KMS-11 (cell line): ENCODE results near the gene ME2.

ENCODE experiments used
- H2AFZ ChIP-seq: fragments of 200-600 bp; sonication (generic); 2 replicates; pipeline ENCODE4 v1.6.1; 2016; ENCODE audit warnings: antibody characterized with exemption, mixed run types, low read depth
- H3K27ac ChIP-seq: fragments of 200-600 bp; sonication (generic); 2 replicates; pipeline ENCODE4 v1.6.1; 2016; ENCODE audit warnings: mild to moderate bottlenecking, mixed run types
- H3K27me3 ChIP-seq: fragments of 200-600 bp; sonication (generic); 2 replicates; pipeline ENCODE4 v1.6.1; 2017; ENCODE audit warnings: mild to moderate bottlenecking, low read depth, mixed run types, moderate library complexity; ENCODE audit not compliant: insufficient read depth
- H3K36me3 ChIP-seq: fragments of 200-600 bp; sonication (generic); 2 replicates; pipeline ENCODE4 v1.6.1; 2017; ENCODE audit warnings: mild to moderate bottlenecking, mixed run types; ENCODE audit not compliant: insufficient read depth
- H3K4me1 ChIP-seq: fragments of 200-600 bp; sonication (generic); 2 replicates; pipeline ENCODE4 v1.6.1; 2016; ENCODE audit warnings: mild to moderate bottlenecking, low read depth, mixed run types; ENCODE audit not compliant: poor library complexity, severe bottlenecking
- H3K4me2 ChIP-seq: fragments of 200-600 bp; sonication (generic); 2 replicates; pipeline ENCODE4 v1.7.0; 2016; ENCODE audit warnings: mild to moderate bottlenecking, mixed run types
- H3K4me3 ChIP-seq: fragments of 200-600 bp; sonication (generic); IDR thresholded peaks from 2 replicates; pipeline ENCODE4 v1.6.1; 2017; ENCODE audit warnings: low read depth, low read length, mixed read lengths; ENCODE audit not compliant: insufficient read depth
- H3K79me2 ChIP-seq: fragments of 200-600 bp; sonication (generic); 2 replicates; pipeline ENCODE4 v1.6.1; 2016; ENCODE audit warnings: low read depth, mixed run types; ENCODE audit not compliant: insufficient read depth
- H3K9ac ChIP-seq: fragments of 200-600 bp; sonication (generic); 2 replicates; pipeline ENCODE4 v1.6.1; 2016; ENCODE audit warnings: mild to moderate bottlenecking, mixed run types
- H4K20me1 ChIP-seq: fragments of 200-600 bp; sonication (generic); 2 replicates; pipeline ENCODE4 v1.6.1; 2016; ENCODE audit warnings: mild to moderate bottlenecking, mixed run types; ENCODE audit not compliant: insufficient read depth
- CTCF ChIP-seq: fragments of 200-600 bp; sonication (generic); conservative IDR thresholded peaks from 2 replicates; pipeline ENCODE4 v1.6.1; 2017; ENCODE audit warnings: low read depth, mild to moderate bottlenecking, antibody characterized with exemption, low read length, moderate library complexity, mixed read lengths

The ME2 gene

GRCh38 chr18:50986360-50987087 lies 107.6 kb downstream of the ME2 start:
- Histone ChIP-seq H3K9ac (no peak overlapping the region), H3K79me2 (no peaks in the 10 kb centered on the region), H3K27ac (no peak overlapping the region), H3K27me3 (no peaks in the 10 kb centered on the region), H3K36me3 (no peaks in the 10 kb centered on the region), H2AFZ (no peak overlapping the region), H3K4me1 (no peaks in the 10 kb centered on the region), H3K4me2 (no peak overlapping the region), H3K4me3 (no peak overlapping the region), H4K20me1 (no peaks in the 10 kb centered on the region)
- no peak for TF ChIP-seq CTCF

GRCh38 chr18:50987261-50987660 lies 108.3 kb downstream of the ME2 start:
- Histone ChIP-seq H3K36me3 (no peaks in the 10 kb centered on the region), H3K4me1 (no peaks in the 10 kb centered on the region), H3K27me3 (no peaks in the 10 kb centered on the region), H3K27ac (no peak overlapping the region), H3K4me3 (no peak overlapping the region), H3K79me2 (no peaks in the 10 kb centered on the region), H4K20me1 (no peaks in the 10 kb centered on the region), H3K4me2 (no peak overlapping the region), H3K9ac (no peak overlapping the region), H2AFZ (no peak overlapping the region)
- TF ChIP-seq CTCF = no peak

- Histone ChIP-seq H3K4me1 (no peaks in the 10 kb centered on the region), H3K4me3 (no peak overlapping the region), H3K27ac (no peak overlapping the region), H3K79me2 (no peaks in the 10 kb centered on the region), H3K9ac (no peak overlapping the region), H4K20me1 (no peaks in the 10 kb centered on the region), H3K4me2 (no peak overlapping the region), H2AFZ (no peak overlapping the region), H3K36me3 (no peaks in the 10 kb centered on the region), H3K27me3 (no peaks in the 10 kb centered on the region)
- TF ChIP-seq CTCF = no peak
These were observed 110.8 kb downstream of the ME2 start for GRCh38 chr18:50989711-50990110.

GRCh38 chr18:50992351-50992762 lies 113.4 kb downstream of the ME2 start:
- no peaks in the 10 kb centered on the region for H3K27me3 ChIP-seq
- no peaks in the 10 kb centered on the region for H3K36me3 ChIP-seq
- no peak overlapping the region for H3K27ac ChIP-seq
- no peak overlapping the region for H3K9ac ChIP-seq
- no peaks in the 10 kb centered on the region for H4K20me1 ChIP-seq
- no peak overlapping the region for H2AFZ ChIP-seq
- no peaks in the 10 kb centered on the region for H3K4me1 ChIP-seq
- H3K4me3 ChIP-seq = no peak overlapping the region
- no peaks in the 10 kb centered on the region for H3K79me2 ChIP-seq
- TF ChIP-seq CTCF = no peak
- no peak overlapping the region for H3K4me2 ChIP-seq
